AG04450 (cell line): Measurements from ENCODE around the gene CREB5. TPM values are rescaled to one million over a fixed set of nuclear protein-coding genes. Genes with fewer than 3 reads are reported as not detected.

Experiments
- CTCF ChIA-PET: fragments of 300-600, 350-600 bp; formaldehyde crosslinking; extraction: SDS; loops from one replicate; lab custom pipeline; 2022; ENCODE audit warnings: antibody characterized with exemption, inconsistent platforms; lab: Charles Lee
- POLR2A ChIA-PET: fragments of 350-600 bp; formaldehyde crosslinking; extraction: SDS; loops from one replicate; lab custom pipeline; 2021; ENCODE audit warnings: antibody characterized with exemption, inconsistent platforms; lab: Yijun Ruan, JAX
- DNase-seq: peaks from one replicate; pipeline ENCODE4 v3.0.0-alpha.2; 2011; ENCODE audit warnings: low read depth, low spot score
- H3K27ac ChIP-seq: one replicate; pipeline ENCODE4 v1.5.1; 2012; ENCODE audit warnings: low read depth, low read length, control low read depth
- H3K27me3 ChIP-seq: one replicate; pipeline ENCODE4 v1.6.0; 2012; ENCODE audit warnings: low read length; ENCODE audit not compliant: control insufficient read depth, insufficient read depth
- H3K4me3 ChIP-seq: 2 replicates; pipeline ENCODE4 v1.5.1; 2011; ENCODE audit warnings: mild to moderate bottlenecking, low read depth, low read length, control low read depth
- H3K9me3 ChIP-seq: 2 replicates; pipeline ENCODE4 v1.5.1; 2012; ENCODE audit warnings: low read length; ENCODE audit not compliant: control insufficient read depth, insufficient read depth
- CTCF ChIP-seq: IDR thresholded peaks from 2 replicates; pipeline ENCODE4 v1.5.1; 2011; ENCODE audit warnings: low read depth, low read length, control low read depth, inconsistent platforms
- polyA plus RNA-seq: library from polyadenylated mRNA; depleted of rRNA; stranded (reverse); fragments of >200 nt; gene quantifications from 2 replicates; pipeline ENCODE4 v1.2.3, GENCODE V29; 2011

Gene CREB5
- polyA plus RNA-seq, 1 experiment = 22.1 TPM

- no peaks in the 10 kb centered on the region for H3K9me3 ChIP-seq
- H3K4me3 ChIP-seq = no peak overlapping the region
- no peak for DNase-seq
- CTCF ChIA-PET = no interaction called here
- no peaks in the 10 kb centered on the region for H3K27me3 ChIP-seq
- TF ChIP-seq CTCF = no peak
- POLR2A ChIA-PET = no interaction called here
- H3K27ac ChIP-seq = no peak overlapping the region
Observed at GRCh38 chr7:28675429-28675828, 263.1 kb downstream of the CREB5 start.

GRCh38 chr7:28677668-28678067 lies 265.4 kb downstream of the CREB5 start:
- no peaks in the 10 kb centered on the region for H3K9me3 ChIP-seq
- ChIA-PET CTCF (no interaction called here), POLR2A (no interaction called here)
- H3K27ac ChIP-seq = no peak overlapping the region
- DNase-seq = no peak
- TF ChIP-seq CTCF = no peak
- no peak overlapping the region for H3K4me3 ChIP-seq
- H3K27me3 ChIP-seq = no peaks in the 10 kb centered on the region

GRCh38 chr7:28678431-28678965 lies 266.2 kb downstream of the CREB5 start:
- Histone ChIP-seq H3K9me3 (no peaks in the 10 kb centered on the region), H3K4me3 (no peak overlapping the region), H3K27me3 (no peaks in the 10 kb centered on the region), H3K27ac (no peak overlapping the region)
- ChIA-PET POLR2A (no interaction called here), CTCF (interaction anchor here (0.5 kb wide), 1 partner anchor 673 kb away, joined by 3 read pairs; no protein-coding TSS in a partner anchor)
- no peak for TF ChIP-seq CTCF
- no peak for DNase-seq

- POLR2A ChIA-PET = no interaction called here
- no peak for DNase-seq
- Histone ChIP-seq H3K27ac (no peak overlapping the region), H3K27me3 (no peaks in the 10 kb centered on the region), H3K4me3 (no peak overlapping the region), H3K9me3 (no peaks in the 10 kb centered on the region)
- CTCF ChIA-PET = interaction anchor here (1.8 kb wide), 1 partner anchor 382 kb away, joined by 4 read pairs; no protein-coding TSS in a partner anchor
- TF ChIP-seq CTCF = no peak
Observed at GRCh38 chr7:28681693-28682310, 269.5 kb downstream of the CREB5 start.

GRCh38 chr7:28682801-28683200 lies 270.5 kb downstream of the CREB5 start:
- CTCF ChIA-PET = interaction anchor here (0.6 to 1.8 kb wide), 2 partner anchors 291 to 383 kb away, joined by 3 to 4 read pairs; no protein-coding TSS in a partner anchor
- no peak overlapping the region for H3K4me3 ChIP-seq

More at GRCh38 chr7:28682801-28683200, 270.5 kb downstream of the CREB5 start:
- no peak for DNase-seq
- Histone ChIP-seq H3K27me3 (no peaks in the 10 kb centered on the region), H3K27ac (no peak overlapping the region), H3K9me3 (no peaks in the 10 kb centered on the region)
- POLR2A ChIA-PET = no interaction called here
- TF ChIP-seq CTCF = no peak
